ENCODE measurements around the gene DHRS2. TPM values are rescaled to one million over a fixed set of nuclear protein-coding genes. Genes with fewer than 3 reads are reported as not detected.

The DHRS2 gene
- total and polyA plus RNA-seq, 2 of the 4 experiments (the other 2 are of a cell fraction) = 0.12 to 0.18 TPM

- H3K4me2 ChIP-seq (ENCODE audit: low read depth, low read length) = no peak overlapping the region
- intact Hi-C loops (cut with micrococcal nuclease) (no loop called here), dilution Hi-C loops (cut with HindIII; ENCODE audit: low sequenced_read_pairs, unreplicated experiment) (no loop called here), in situ Hi-C loops (cut with MboI; ENCODE audit: low sequenced_read_pairs) (no loop called here)
- no peak overlapping the region for H3K56ac ChIP-seq (ENCODE audit: extremely low read depth, insufficient read depth, low read length)
- no peak overlapping the region for H2AK9ac ChIP-seq (replicated peaks; ENCODE audit: low read depth, low read length, poor library complexity)
- ATAC-seq (ENCODE audit: low read depth) (no peak), DNase-seq (no peak)
- no peak overlapping the region for H2BK5ac ChIP-seq (ENCODE audit: low read depth, low read length, poor library complexity, severe bottlenecking)
- H3K9me3 ChIP-seq (ENCODE audit: control insufficient read depth, insufficient read depth, low read length) = no peaks in the 10 kb centered on the region
- no peak overlapping the region for H2BK120ac ChIP-seq (ENCODE audit: low read depth, low read length)
- no peak overlapping the region for H3K4me3 ChIP-seq (ENCODE audit: insufficient read depth, low read depth, low read length)
- ChIA-PET CTCF (interaction anchor here (0.6 to 2.9 kb wide), 3 partner anchors 9 to 19 kb away, joined by 3 to 8 read pairs (median 3); no protein-coding TSS in a partner anchor), POLR2A (ENCODE audit: unreplicated experiment) (no interaction called here)
- no peaks in the 10 kb centered on the region for H3K79me1 ChIP-seq (ENCODE audit: low read depth in 1 of 2, low read length in 2 of 2)
- no peak overlapping the region for H4K91ac ChIP-seq (ENCODE audit: insufficient read depth, low read depth, low read length)
- no peak for TF ChIP-seq CEBPB (IDR thresholded peaks at IDR 0.05; ENCODE audit: low read depth, low read length)
- TF ChIP-seq NFE2L2 (IDR thresholded peaks at IDR 0.05; ENCODE audit: low read depth, low read length) = no peak
- no peak for TF ChIP-seq ELK1 (IDR thresholded peaks at IDR 0.05; ENCODE audit: borderline replicate concordance, low read depth, low read length)
- no peak for TF ChIP-seq FOS (IDR thresholded peaks at IDR 0.05; ENCODE audit: low read depth, low read length)
- peaks cover 3% of the 10 kb centered on the region for H3K27me3 ChIP-seq (ENCODE audit: control insufficient read depth, insufficient read depth, low read length)
- no peak overlapping the region for H4K8ac ChIP-seq (ENCODE audit: low read depth in 2 of 2, low read length in 2 of 2)
- H3K18ac ChIP-seq (ENCODE audit: low read depth, low read length) = no peak overlapping the region
- H3K4ac ChIP-seq (ENCODE audit: low read depth, low read length) = no peak overlapping the region
- H2AFZ ChIP-seq (replicated peaks; ENCODE audit: low read length, poor library complexity) = no peak overlapping the region
- no CpG with 5 or more reads among the region's 6 CpGs for WGBS, 2 experiments (ENCODE audit: extremely low coverage in 2 of 2, insufficient read length in 1 of 2)
- no TSS peak for BruUV-seq (replicated peaks)
- H3K27ac ChIP-seq (ENCODE audit: insufficient read depth, low read length) = no peak overlapping the region
- no peak overlapping the region for H2BK15ac ChIP-seq (ENCODE audit: low read depth, low read length)
- H2AK5ac ChIP-seq (ENCODE audit: low read depth, low read length) = no peak overlapping the region
- H3K23ac ChIP-seq (ENCODE audit: low read depth, low read length) = no peak overlapping the region
- H4K5ac ChIP-seq (ENCODE audit: low read depth, low read length) = no peak overlapping the region
- H3K9ac ChIP-seq (ENCODE audit: low read depth, low read length) = no peak overlapping the region
- H4K20me1 ChIP-seq (ENCODE audit: insufficient read depth, low read length) = no peaks in the 10 kb centered on the region
- no peak overlapping the region for H2BK20ac ChIP-seq (ENCODE audit: low read depth, low read length)
- H3K14ac ChIP-seq (replicated peaks; ENCODE audit: low read depth, low read length) = no peak overlapping the region
- no peaks in the 10 kb centered on the region for H3K9me1 ChIP-seq (ENCODE audit: insufficient read depth, low read length)
- H3K4me1 ChIP-seq (ENCODE audit: control insufficient read depth, insufficient read depth, low read length) = no peaks in the 10 kb centered on the region
- H3K36me3 ChIP-seq (ENCODE audit: control insufficient read depth, insufficient read depth, low read length) = no peaks in the 10 kb centered on the region
Measured at GRCh38 chr14:23613242-23614070, 22.7 kb upstream of the DHRS2 start.
